Neural progenitor cell (in vitro differentiated cells): ENCODE data around the gene PRR35.

Experiments used
- CTCF ChIP-seq: fragments of 200-600 bp; sonication (generic); IDR thresholded peaks from 2 replicates; pipeline ENCODE4 v1.5.1; 2017; ENCODE audit warnings: antibody characterized with exemption, mild to moderate bottlenecking
- EZH2phosphoT487 ChIP-seq: fragments of 200-600 bp; sonication (generic); IDR thresholded peaks from 2 replicates; pipeline ENCODE4 v1.6.1; 2017; ENCODE audit warnings: antibody characterized with exemption

- TF ChIP-seq EZH2phosphoT487 = peak; percentile 88
- no peak for TF ChIP-seq CTCF
These were observed 663 bp downstream of the PRR35 start for GRCh38 chr16:560701-561412.
